ENCODE results near the gene DNHD1. TPM values are rescaled to one million over a fixed set of nuclear protein-coding genes. Genes with fewer than 3 reads are reported as not detected.

Gene DNHD1
- total and polyA plus RNA-seq, 2 of the 8 experiments (the other 6 are each of a cell fraction or from before 2014, with no cell fraction given), result 5.0 to 6.8 TPM

DNA sequence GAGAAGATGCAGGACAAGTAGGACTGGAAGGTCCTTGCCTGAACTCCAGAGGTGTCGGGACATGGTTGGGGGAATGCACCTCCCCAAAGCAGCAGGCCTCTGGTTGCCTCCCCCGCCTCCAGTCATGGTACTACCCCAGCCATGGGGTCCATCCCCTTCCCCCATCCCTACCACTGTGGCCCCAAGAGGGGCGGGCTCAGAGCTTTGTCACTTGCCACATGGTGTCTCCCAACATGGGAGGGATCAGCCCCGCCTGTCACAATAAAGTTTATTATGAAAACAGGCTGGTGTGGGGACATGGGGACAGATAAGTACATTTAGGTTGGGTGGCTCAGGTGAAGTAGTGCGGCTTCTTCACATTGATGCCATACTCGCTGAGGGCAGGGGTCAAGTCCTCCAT is 113.5 kb downstream of the DNHD1 start:
- H2BK5ac ChIP-seq (ENCODE audit: low read depth, low read length), result no peak overlapping the region
- ChIA-PET CTCF (ENCODE audit: partially characterized antibody) (interaction anchor here (0.9 to 2.8 kb wide), 3 partner anchors 11 to 79 kb away, joined by 3 to 10 read pairs (median 4); no protein-coding TSS in a partner anchor), POLR2A (ENCODE audit: partially characterized antibody) (interaction anchor here (0.6 to 3.0 kb wide), 13 partner anchors 11 to 136 kb away, joined by 3 to 24 read pairs (median 4); no protein-coding TSS in a partner anchor)
- H4K91ac ChIP-seq (replicated peaks; ENCODE audit: insufficient read length, low read length), result no peak overlapping the region
- WGBS, 2 experiments (ENCODE audit: extremely low coverage in 1 of 2, insufficient coverage in 1 of 2, insufficient read length in 1 of 2, insufficient replicate concordance in 2 of 2, low coverage in 1 of 2, low lambda C conversion rate in 2 of 2, missing lambda C conversion rate in 1 of 2), result 95% methylated on average over 6 of the region's 6 CpGs; no CpG with 5 or more reads in 1 of the 2 experiments
- H4K20me1 ChIP-seq (replicated peaks in 1 of 2; ENCODE audit: control insufficient read depth in 1 of 2, insufficient read depth in 2 of 2, low read length in 2 of 2), result no peaks in the 10 kb centered on the region
- H3K18ac ChIP-seq (ENCODE audit: extremely low read depth, low read length), result no peak overlapping the region
- H3K9ac ChIP-seq (replicated peaks in 1 of 4; ENCODE audit: extremely low read depth in 1 of 4, low read depth in 3 of 4, low read length in 3 of 4), result peak overlapping the region in 1 of 4 experiments; percentile 34; a peak in 1 of 7 replicates
- peaks cover 5% of the 10 kb centered on the region; the same call in 1 of the 2 replicates for H3K79me1 ChIP-seq (ENCODE audit: low read depth, low read length)
- H3K14ac ChIP-seq (ENCODE audit: insufficient read length), result no peak overlapping the region
- H4K8ac ChIP-seq (ENCODE audit: extremely low read depth, insufficient read depth, low read length), result no peak overlapping the region
- peak overlapping the region in 2 of 4 experiments; percentile 67 to 76; a peak in 1 of 8 replicates for H3K4me3 ChIP-seq (ENCODE audit: extremely low read depth in 1 of 4, insufficient read depth in 2 of 4, low read depth in 3 of 4, low read length in 4 of 4)
- H2AFZ ChIP-seq (ENCODE audit: low read length), result no peak overlapping the region
- H3K27ac ChIP-seq (ENCODE audit: low read depth, low read length), result no peak overlapping the region
- H2BK120ac ChIP-seq (replicated peaks; ENCODE audit: low read depth, low read length), result no peak overlapping the region
- no peaks in the 10 kb centered on the region for H3K9me3 ChIP-seq (ENCODE audit: insufficient read depth in 2 of 2, low read depth in 1 of 2, low read length in 1 of 2)
- peaks cover 4 to 21% (median 11%) of the 10 kb centered on the region in 4 experiments for H3K4me1 ChIP-seq (replicated peaks in 1 of 4; ENCODE audit: control insufficient read depth in 3 of 4, insufficient read depth in 4 of 4, low read length in 3 of 4)
- no peak overlapping the region for H4K5ac ChIP-seq (ENCODE audit: insufficient read length, low read depth, low read length)
- no peak overlapping the region for H3K23ac ChIP-seq (ENCODE audit: insufficient read length)
- peaks cover 11% of the 10 kb centered on the region for H3K23me2 ChIP-seq (ENCODE audit: low read depth, low read length)
- H3K4me2 ChIP-seq (ENCODE audit: insufficient read depth in 1 of 2, low read depth in 2 of 2, low read length in 2 of 2), result peak overlapping the region in 1 of 2 experiments; percentile 94; a peak in 3 of 4 replicates
- no peak for TF ChIP-seq KDM1A (IDR thresholded peaks at IDR 0.05; ENCODE audit: borderline replicate concordance, low read length)
- TF ChIP-seq TCF12 (IDR thresholded peaks at IDR 0.05; ENCODE audit: low read depth, low read length), result no peak
- TF ChIP-seq BCL11A (IDR thresholded peaks at IDR 0.05; ENCODE audit: low read depth in 2 of 2, low read length in 2 of 2), result no peak
- TF ChIP-seq GTF2F1 (IDR thresholded peaks at IDR 0.05; ENCODE audit: borderline replicate concordance, low read depth, low read length), result no peak
- TF ChIP-seq JUND (IDR thresholded peaks at IDR 0.05; ENCODE audit: low read length), result no peak
- TF ChIP-seq CBX8 (IDR thresholded peaks at IDR 0.05; ENCODE audit: borderline replicate concordance, low read depth, low read length), result no peak
- no peak for TF ChIP-seq CTBP2 (IDR thresholded peaks at IDR 0.05; ENCODE audit: borderline replicate concordance, insufficient read depth, insufficient read length, low read length)
- no peak for TF ChIP-seq SP2 (IDR thresholded peaks at IDR 0.05; ENCODE audit: low read length)
- TF ChIP-seq POLR2A (IDR thresholded peaks at IDR 0.05; ENCODE audit: control extremely low read depth in 1 of 2, low read depth in 2 of 2, low read length in 2 of 2), result 0 out of 3 replicates have a peak, but pooled peaks of 1 of the 2 experiments have one; percentile 21
- H3K4ac ChIP-seq (replicated peaks; ENCODE audit: insufficient read length, low read depth, low read length), result no peak overlapping the region
- DNase-seq (ENCODE audit: low read depth in 1 of 2, low spot score in 2 of 2), result no peak
- no peak for FAIRE-seq
- H2BK12ac ChIP-seq (ENCODE audit: low read depth, low read length), result no peak overlapping the region
- H2BK15ac ChIP-seq (ENCODE audit: low read length), result no peak overlapping the region
- H2AK5ac ChIP-seq (ENCODE audit: low read depth, low read length), result no peak overlapping the region
- H3K79me2 ChIP-seq (ENCODE audit: control insufficient read depth in 1 of 2, insufficient read depth in 2 of 2, low read length in 2 of 2), result peaks cover 0 to 26% of the 10 kb centered on the region in 2 experiments; a peak in 2 of 4 replicates
- no peak overlapping the region for H3K56ac ChIP-seq (replicated peaks; ENCODE audit: insufficient read length, low read depth, low read length)
- H2BK20ac ChIP-seq (ENCODE audit: low read length), result no peak overlapping the region
- no peaks in the 10 kb centered on the region for H3K27me3 ChIP-seq (replicated peaks in 1 of 4; ENCODE audit: control insufficient read depth in 3 of 4, extremely low read depth in 1 of 4, insufficient read depth in 3 of 4, low read length in 3 of 4)
- peaks cover 17 to 36% (median 33%) of the 10 kb centered on the region in 4 experiments for H3K36me3 ChIP-seq (ENCODE audit: control insufficient read depth in 2 of 4, insufficient read depth in 4 of 4, low read length in 3 of 4)

Measured in H1 (cell line).